ENCODE results near the gene NCOA1. TPM values are rescaled to one million over a fixed set of nuclear protein-coding genes. Genes with fewer than 3 reads are reported as not detected.

NCOA1 gene
- total RNA-seq, 1 experiment from 2014 or later: 27.5 TPM

DNA sequence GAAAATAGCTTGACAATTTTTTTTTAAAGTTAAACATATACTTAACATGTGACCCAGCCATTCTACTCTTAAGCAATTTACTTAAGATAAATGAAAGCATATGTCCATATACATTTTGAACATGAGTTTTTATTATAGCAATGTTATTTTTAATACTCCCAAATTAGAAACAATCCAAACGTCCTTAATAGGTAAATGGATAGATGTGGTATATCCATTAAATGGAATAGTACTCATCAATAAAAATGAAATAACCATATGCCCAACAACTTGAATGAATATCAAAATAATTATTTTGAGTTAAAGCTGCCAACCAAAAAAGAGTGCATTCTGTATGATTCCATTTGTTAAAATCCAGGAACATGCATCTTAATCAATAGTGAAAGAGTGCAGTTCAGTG, 29.1 kb downstream of the NCOA1 start:
- POLR2A ChIA-PET (ENCODE audit: low non-redundant PET): no interaction called here
- Histone ChIP-seq H3K27ac (ENCODE audit: low read depth, low read length, poor library complexity, severe bottlenecking) (no peak overlapping the region), H3K4me1 (ENCODE audit: insufficient read depth, low read length, poor library complexity, severe bottlenecking) (peaks cover 4% of the 10 kb centered on the region), H3K9me3 (ENCODE audit: low read depth, low read length, poor library complexity, severe bottlenecking) (no peaks in the 10 kb centered on the region), H3K27me3 (replicated peaks; ENCODE audit: insufficient read depth, low read depth, low read length, poor library complexity) (no peaks in the 10 kb centered on the region), H3K36me3 (ENCODE audit: insufficient read depth, low read length, poor library complexity, severe bottlenecking) (no peaks in the 10 kb centered on the region), H3K4me3 (ENCODE audit: low read depth, low read length, poor library complexity, severe bottlenecking) (no peak overlapping the region)
- DNase-seq (ENCODE audit: low spot score): no peak
- intact Hi-C loops (cut with micrococcal nuclease; ENCODE audit: unreplicated experiment): no loop called here
- no TSS peak for BruUV-seq (replicated peaks)
- TF ChIP-seq, protein P1, sequence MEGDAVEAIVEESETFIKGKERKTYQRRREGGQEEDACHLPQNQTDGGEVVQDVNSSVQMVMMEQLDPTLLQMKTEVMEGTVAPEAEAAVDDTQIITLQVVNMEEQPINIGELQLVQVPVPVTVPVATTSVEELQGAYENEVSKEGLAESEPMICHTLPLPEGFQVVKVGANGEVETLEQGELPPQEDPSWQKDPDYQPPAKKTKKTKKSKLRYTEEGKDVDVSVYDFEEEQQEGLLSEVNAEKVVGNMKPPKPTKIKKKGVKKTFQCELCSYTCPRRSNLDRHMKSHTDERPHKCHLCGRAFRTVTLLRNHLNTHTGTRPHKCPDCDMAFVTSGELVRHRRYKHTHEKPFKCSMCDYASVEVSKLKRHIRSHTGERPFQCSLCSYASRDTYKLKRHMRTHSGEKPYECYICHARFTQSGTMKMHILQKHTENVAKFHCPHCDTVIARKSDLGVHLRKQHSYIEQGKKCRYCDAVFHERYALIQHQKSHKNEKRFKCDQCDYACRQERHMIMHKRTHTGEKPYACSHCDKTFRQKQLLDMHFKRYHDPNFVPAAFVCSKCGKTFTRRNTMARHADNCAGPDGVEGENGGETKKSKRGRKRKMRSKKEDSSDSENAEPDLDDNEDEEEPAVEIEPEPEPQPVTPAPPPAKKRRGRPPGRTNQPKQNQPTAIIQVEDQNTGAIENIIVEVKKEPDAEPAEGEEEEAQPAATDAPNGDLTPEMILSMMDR (conservative IDR thresholded peaks at IDR 0.05; ENCODE audit: low read depth, low read length): no peak
- TF ChIP-seq EZH2 (IDR thresholded peaks at IDR 0.05; ENCODE audit: borderline replicate concordance, low read depth, low read length, poor library complexity, severe bottlenecking): no peak
- CTCF ChIA-PET: no interaction called here

DNA sequence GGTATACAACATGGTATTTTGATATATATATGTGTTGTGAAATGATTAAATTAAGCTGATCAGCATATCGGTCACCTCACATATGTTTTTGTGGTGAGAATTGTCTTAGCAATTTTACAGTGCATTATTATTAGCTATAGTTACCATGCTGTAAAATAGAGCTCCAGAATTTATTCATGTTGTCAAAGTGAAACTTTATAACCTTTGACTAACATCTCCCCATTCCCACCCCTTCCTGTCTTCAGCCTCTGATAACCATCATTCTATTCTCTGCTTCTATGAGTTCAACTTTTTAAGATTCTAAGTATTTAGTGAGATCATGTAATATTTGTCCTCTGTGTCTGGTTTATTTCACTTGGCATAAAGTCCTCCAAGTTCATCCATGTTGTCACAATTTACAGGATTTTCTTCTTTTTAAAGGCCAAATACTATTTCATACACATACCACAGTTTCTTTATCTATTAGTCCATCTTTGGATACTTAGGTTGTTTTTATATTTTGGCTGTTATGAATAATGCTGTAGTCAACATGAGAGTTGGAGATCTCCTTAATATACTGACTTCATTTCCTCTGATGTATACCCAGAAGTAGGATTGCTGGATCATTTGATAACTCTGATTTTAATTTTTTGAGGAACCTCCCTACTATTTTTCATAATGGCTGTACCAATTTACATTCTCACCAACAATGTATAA, 30.3 kb downstream of the NCOA1 start:
- TF ChIP-seq, protein P1 (conservative IDR thresholded peaks at IDR 0.05; ENCODE audit: low read depth, low read length): no peak
- TF ChIP-seq EZH2 (IDR thresholded peaks at IDR 0.05; ENCODE audit: borderline replicate concordance, low read depth, low read length, poor library complexity, severe bottlenecking): no peak
- H3K27me3 ChIP-seq (replicated peaks; ENCODE audit: insufficient read depth, low read depth, low read length, poor library complexity): no peaks in the 10 kb centered on the region
- H3K36me3 ChIP-seq (ENCODE audit: insufficient read depth, low read length, poor library complexity, severe bottlenecking): no peaks in the 10 kb centered on the region
- H3K27ac ChIP-seq (ENCODE audit: low read depth, low read length, poor library complexity, severe bottlenecking): no peak overlapping the region
- intact Hi-C loops (cut with micrococcal nuclease; ENCODE audit: unreplicated experiment): no loop called here
- no peak overlapping the region for H3K4me3 ChIP-seq (ENCODE audit: low read depth, low read length, poor library complexity, severe bottlenecking)
- H3K9me3 ChIP-seq (ENCODE audit: low read depth, low read length, poor library complexity, severe bottlenecking): no peaks in the 10 kb centered on the region
- no peak for DNase-seq (ENCODE audit: low spot score)
- no TSS peak for BruUV-seq (replicated peaks)
- ChIA-PET POLR2A (ENCODE audit: low non-redundant PET) (no interaction called here), CTCF (no interaction called here)
- H3K4me1 ChIP-seq (ENCODE audit: insufficient read depth, low read length, poor library complexity, severe bottlenecking): no peaks in the 10 kb centered on the region

- Histone ChIP-seq H3K9me3 (ENCODE audit: low read depth, low read length, poor library complexity, severe bottlenecking) (no peaks in the 10 kb centered on the region), H3K36me3 (ENCODE audit: insufficient read depth, low read length, poor library complexity, severe bottlenecking) (no peaks in the 10 kb centered on the region), H3K27ac (ENCODE audit: low read depth, low read length, poor library complexity, severe bottlenecking) (no peak overlapping the region), H3K4me1 (ENCODE audit: insufficient read depth, low read length, poor library complexity, severe bottlenecking) (no peaks in the 10 kb centered on the region), H3K4me3 (ENCODE audit: low read depth, low read length, poor library complexity, severe bottlenecking) (no peak overlapping the region), H3K27me3 (replicated peaks; ENCODE audit: insufficient read depth, low read depth, low read length, poor library complexity) (no peaks in the 10 kb centered on the region)
- ChIA-PET POLR2A (ENCODE audit: low non-redundant PET) (no interaction called here), CTCF (no interaction called here)
- BruUV-seq (replicated peaks): no TSS peak
- intact Hi-C loops (cut with micrococcal nuclease; ENCODE audit: unreplicated experiment): no loop called here
- DNase-seq (ENCODE audit: low spot score): no peak
- TF ChIP-seq EZH2 (IDR thresholded peaks at IDR 0.05; ENCODE audit: borderline replicate concordance, low read depth, low read length, poor library complexity, severe bottlenecking): no peak
- TF ChIP-seq, protein P1 (conservative IDR thresholded peaks at IDR 0.05; ENCODE audit: low read depth, low read length): no peak
Observed at GRCh38 chr2:24521975-24522639, 31.1 kb downstream of the NCOA1 start.

Measured in A673 (cell line).